IMR-90 (cell line): ENCODE data around the gene FASLG. TPM values are rescaled to one million over a fixed set of nuclear protein-coding genes. Genes with fewer than 3 reads are reported as not detected.

Experiments used
- ATAC-seq: fragments of 200-7000 bp; cut with Tn5 transposase; 2 replicates; pipeline ENCODE4 v1.9.1; 2020; ENCODE audit warnings: low read depth, mild to moderate bottlenecking, moderate library complexity
- BruUV-seq: library from RNA; stranded (reverse); fragments of 400-500 nt; replicated peaks from 2 replicates; lab custom pipeline; 2021; lab: Mats Ljungman, UMichigan
- CTCF ChIA-PET: fragments of 300-600 bp; formaldehyde crosslinking; extraction: SDS; loops from one replicate; lab custom pipeline; 2021; ENCODE audit warnings: antibody characterized with exemption; lab: Yijun Ruan, JAX
- POLR2A ChIA-PET: fragments of 300-600 bp; sonication (Branson Sonifier 250); formaldehyde crosslinking; loops from one replicate; lab custom pipeline; 2022; ENCODE audit warnings: antibody characterized with exemption; ENCODE audit not compliant: unreplicated experiment; lab: Charles Lee
- DNase-seq: peaks from one replicate; pipeline ENCODE4 v3.0.0; 2013
- H2AFZ ChIP-seq: replicated peaks from 2 replicates; pipeline ENCODE3; 2013; ENCODE audit warnings: low read length, mild to moderate bottlenecking; ENCODE audit not compliant: poor library complexity
- H2AK5ac ChIP-seq: 2 replicates; pipeline ENCODE4 v1.6.1; 2013; ENCODE audit warnings: low read depth, low read length, inconsistent platforms
- H2AK9ac ChIP-seq: replicated peaks from 2 replicates; pipeline ENCODE3; 2013; ENCODE audit warnings: mild to moderate bottlenecking, low read depth, low read length, moderate library complexity; ENCODE audit not compliant: poor library complexity
- H2BK120ac ChIP-seq: 2 replicates; pipeline ENCODE4 v1.6.1; 2013; ENCODE audit warnings: low read depth, low read length, inconsistent platforms
- H2BK15ac ChIP-seq: 3 replicates; pipeline ENCODE4 v1.6.1; 2013; ENCODE audit warnings: low read depth, low read length, inconsistent platforms
- H2BK20ac ChIP-seq: 2 replicates; pipeline ENCODE4 v1.6.1; 2013; ENCODE audit warnings: low read depth, mild to moderate bottlenecking, inconsistent platforms, low read length, moderate library complexity
- H2BK5ac ChIP-seq: 2 replicates; pipeline ENCODE4 v1.6.1; 2013; ENCODE audit warnings: mild to moderate bottlenecking, low read depth, low read length, inconsistent platforms; ENCODE audit not compliant: poor library complexity, severe bottlenecking
- H3K14ac ChIP-seq: replicated peaks from 2 replicates; pipeline ENCODE4 v1.6.1; 2013; ENCODE audit warnings: low read depth, low read length, inconsistent platforms
- H3K18ac ChIP-seq: 2 replicates; pipeline ENCODE4 v1.6.1; 2013; ENCODE audit warnings: low read depth, low read length, control low read depth
- H3K23ac ChIP-seq: 2 replicates; pipeline ENCODE4 v1.6.1; 2013; ENCODE audit warnings: low read depth, low read length, inconsistent platforms
- H3K27ac ChIP-seq: 2 replicates; pipeline ENCODE4 v1.5.1; 2013; ENCODE audit warnings: mild to moderate bottlenecking, control low read depth, low read length; ENCODE audit not compliant: insufficient read depth
- H3K27me3 ChIP-seq: 2 replicates; pipeline ENCODE4 v1.6.1; 2013; ENCODE audit warnings: low read length; ENCODE audit not compliant: control insufficient read depth, insufficient read depth
- H3K36me3 ChIP-seq: 2 replicates; pipeline ENCODE4 v1.6.1; 2013; ENCODE audit warnings: low read length, mixed read lengths; ENCODE audit not compliant: control insufficient read depth, insufficient read depth
- H3K4ac ChIP-seq: 2 replicates; pipeline ENCODE4 v1.6.1; 2013; ENCODE audit warnings: low read depth, low read length, inconsistent platforms
- H3K4me1 ChIP-seq: 2 replicates; pipeline ENCODE4 v1.6.1; 2013; ENCODE audit warnings: low read length, mixed read lengths; ENCODE audit not compliant: control insufficient read depth, insufficient read depth
- H3K4me2 ChIP-seq: 2 replicates; pipeline ENCODE4 v1.6.1; 2013; ENCODE audit warnings: low read depth, mild to moderate bottlenecking, control low read depth, low read length, moderate library complexity
- H3K4me3 ChIP-seq: 2 replicates; pipeline ENCODE4 v1.5.1; 2013; ENCODE audit warnings: low read depth, mild to moderate bottlenecking, control low read depth, low read length, moderate library complexity; ENCODE audit not compliant: insufficient read depth
- H3K56ac ChIP-seq: 2 replicates; pipeline ENCODE4 v1.6.1; 2013; ENCODE audit warnings: low read length, inconsistent platforms; ENCODE audit not compliant: insufficient read depth; ENCODE audit errors: extremely low read depth
- H3K79me1 ChIP-seq, 2 experiments: 2 replicates each; pipeline ENCODE4 v1.6.1; 2013; ENCODE audit warnings: low read length in 2 of 2, inconsistent platforms in 1 of 2, low read depth in 1 of 2
- H3K9ac ChIP-seq: 2 replicates; pipeline ENCODE4 v1.6.1; 2013; ENCODE audit warnings: low read depth, low read length, control low read depth
- H3K9me1 ChIP-seq: 2 replicates; pipeline ENCODE4 v1.6.1; 2013; ENCODE audit warnings: low read length, inconsistent platforms; ENCODE audit not compliant: insufficient read depth
- H3K9me3 ChIP-seq: 2 replicates; pipeline ENCODE4 v1.6.1; 2013; ENCODE audit warnings: low read length; ENCODE audit not compliant: control insufficient read depth, insufficient read depth
- H4K20me1 ChIP-seq: 2 replicates; pipeline ENCODE4 v1.6.1; 2013; ENCODE audit warnings: low read length, inconsistent platforms; ENCODE audit not compliant: insufficient read depth
- H4K5ac ChIP-seq: 2 replicates; pipeline ENCODE4 v1.6.1; 2013; ENCODE audit warnings: mild to moderate bottlenecking, low read depth, low read length, control low read depth
- H4K8ac ChIP-seq, 2 experiments: 2 replicates each; pipeline ENCODE4 v1.6.1; 2013; ENCODE audit warnings: low read depth in 2 of 2, low read length in 2 of 2, control low read depth in 1 of 2, inconsistent platforms in 1 of 2
- H4K91ac ChIP-seq: 2 replicates; pipeline ENCODE4 v1.6.1; 2013; ENCODE audit warnings: low read depth, low read length, inconsistent platforms; ENCODE audit not compliant: insufficient read depth
- CEBPB ChIP-seq: IDR thresholded peaks from 2 replicates; pipeline ENCODE4 v1.6.1; 2012; ENCODE audit warnings: low read depth, low read length, improper control_type of control experiment
- CHD1 ChIP-seq: IDR thresholded peaks from 2 replicates; pipeline ENCODE4 v1.6.1; 2012; ENCODE audit warnings: low read depth, low read length, improper control_type of control experiment
- FOS ChIP-seq: fragments of 150-350 bp; IDR thresholded peaks from 2 replicates; pipeline ENCODE4 v1.6.1; 2016; ENCODE audit warnings: low read depth, low read length
- MAFK ChIP-seq: IDR thresholded peaks from 2 replicates; pipeline ENCODE4 v1.6.1; 2012; ENCODE audit warnings: low read depth, low read length, improper control_type of control experiment
- MAZ ChIP-seq: IDR thresholded peaks from 2 replicates; pipeline ENCODE4 v1.6.1; 2012; ENCODE audit warnings: low read depth, mild to moderate bottlenecking, low read length, improper control_type of control experiment, moderate library complexity, borderline replicate concordance
- MXI1 ChIP-seq: IDR thresholded peaks from 2 replicates; pipeline ENCODE4 v1.6.1; 2012; ENCODE audit warnings: low read depth, mild to moderate bottlenecking, low read length, moderate library complexity, borderline replicate concordance
- NFE2L2 ChIP-seq: fragments of 150-350 bp; IDR thresholded peaks from 2 replicates; pipeline ENCODE4 v1.6.1; 2016; ENCODE audit warnings: low read depth, mild to moderate bottlenecking, low read length
- POLR2A ChIP-seq: IDR thresholded peaks from 2 replicates; pipeline ENCODE4 v1.6.1; 2012; ENCODE audit warnings: mild to moderate bottlenecking, low read depth, low read length
- RCOR1 ChIP-seq: IDR thresholded peaks from 2 replicates; pipeline ENCODE4 v1.6.1; 2012; ENCODE audit warnings: mild to moderate bottlenecking, low read length, improper control_type of control experiment; ENCODE audit not compliant: insufficient replicate concordance
- RFX5 ChIP-seq: IDR thresholded peaks from 2 replicates; pipeline ENCODE4 v1.8.0; 2012; ENCODE audit warnings: low read depth, mild to moderate bottlenecking, low read length, moderate library complexity
- WGBS, 2 experiments: methylation state at CpG; one replicate each; pipeline versions ENCODE4 v1.1.5 to v1.1.7; 2013; ENCODE audit warnings: missing lambda C conversion rate in 2 of 2; ENCODE audit not compliant: insufficient read length in 1 of 2; ENCODE audit errors: extremely low coverage in 2 of 2; 5-methylcytosine and 5-hydroxymethylcytosine counted together
- dilution Hi-C: fragments of 300-500 bp; cut with HindIII; formaldehyde crosslinking; loops from one replicate; pipeline ENCODE4 v1.14.3; 2018; ENCODE audit warnings: low sequenced_read_pairs; ENCODE audit not compliant: unreplicated experiment
- in situ Hi-C: fragments of 300-500 bp; cut with MboI; formaldehyde crosslinking; loops from 3 replicates; pipeline ENCODE4 v1.14.3; 2019; ENCODE audit warnings: low sequenced_read_pairs, inconsistent platforms, mixed read lengths
- intact Hi-C: fragments of 100-400 bp; cut with micrococcal nuclease; formaldehyde crosslinking; loops from 2 replicates; pipeline ENCODE4 v1.10.0; 2022
- polyA plus RNA-seq, 3 experiments: library from polyadenylated mRNA; depleted of rRNA; stranded (reverse); fragments of >200 nt; gene quantifications; 2 replicates each; pipeline ENCODE4 v1.2.3, GENCODE V29; 2012; ENCODE audit warnings: low replicate concordance in 1 of 3
- total RNA-seq: library from RNA; depleted of rRNA; stranded (reverse); fragments of >200 nt; gene quantifications from 2 replicates; pipeline ENCODE4 v1.2.3, GENCODE V29; 2012
- TF ChIP-seq, protein P1 (sequence below): fragments of 150-350 bp; IDR thresholded peaks from 2 replicates; pipeline ENCODE4 v1.6.1; 2016; ENCODE audit warnings: low read depth, mild to moderate bottlenecking, low read length, moderate library complexity, borderline replicate concordance
- TF ChIP-seq, protein P2 (sequence below): conservative IDR thresholded peaks from 2 replicates; pipeline ENCODE4 v1.5.1; 2012; ENCODE audit warnings: mild to moderate bottlenecking, low read depth, low read length, improper control_type of control experiment

FASLG gene
- total and polyA plus RNA-seq, 2 of the 4 experiments (the other 2 are of a cell fraction), result 0.14 to 0.18 TPM

DNA sequence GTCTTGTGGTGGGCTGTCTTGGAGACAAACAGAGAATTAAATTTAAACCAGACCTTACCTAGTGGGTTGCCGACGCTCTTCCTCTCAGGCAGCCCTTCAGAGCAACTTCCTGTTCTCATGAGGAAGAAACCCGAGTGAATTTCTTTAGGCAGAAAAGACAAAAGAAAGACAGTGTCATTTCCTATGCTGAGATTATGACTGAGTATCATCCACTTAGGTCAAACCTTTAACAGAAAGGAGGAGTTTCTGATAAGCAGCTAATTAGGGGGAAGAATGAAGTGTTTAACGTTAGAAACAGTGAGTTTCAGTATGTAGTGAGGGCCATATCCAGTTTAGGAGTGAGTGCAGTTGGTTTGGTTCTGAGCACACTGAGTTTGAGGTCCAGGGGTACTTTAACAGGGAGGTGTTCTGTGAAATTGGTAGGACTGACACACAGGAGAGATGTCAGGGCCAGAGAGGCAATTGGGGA lies 38.7 kb downstream of the FASLG start:
- Histone ChIP-seq H4K5ac (no peak overlapping the region), H3K56ac (no peak overlapping the region), H3K9ac (no peak overlapping the region), H4K20me1 (no peaks in the 10 kb centered on the region), H4K8ac (no peak overlapping the region), H3K27ac (no peak overlapping the region), H2AFZ (no peak overlapping the region), H3K4me2 (no peak overlapping the region), H3K4ac (no peak overlapping the region), H3K23ac (no peak overlapping the region), H3K79me1 (no peaks in the 10 kb centered on the region), H3K9me3 (no peaks in the 10 kb centered on the region), H2AK9ac (no peak overlapping the region), H2BK5ac (no peak overlapping the region), H3K4me3 (no peak overlapping the region), H2BK15ac (no peak overlapping the region), H3K14ac (no peak overlapping the region), H3K18ac (no peak overlapping the region), H2AK5ac (no peak overlapping the region), H3K36me3 (no peaks in the 10 kb centered on the region), H2BK120ac (no peak overlapping the region), H3K27me3 (no peaks in the 10 kb centered on the region), H3K4me1 (no peaks in the 10 kb centered on the region; the same call in 1 of the 2 replicates), H3K9me1 (no peaks in the 10 kb centered on the region), H2BK20ac (no peak overlapping the region), H4K91ac (no peak overlapping the region)
- ATAC-seq (no peak), DNase-seq (no peak)
- intact Hi-C loops (no loop called here), dilution Hi-C loops (no loop called here), in situ Hi-C loops (no loop called here)
- TF ChIP-seq CEBPB, result no peak
- no peak for TF ChIP-seq RCOR1
- TF ChIP-seq MAZ, result no peak
- TF ChIP-seq NFE2L2, result no peak
- TF ChIP-seq, protein P1, sequence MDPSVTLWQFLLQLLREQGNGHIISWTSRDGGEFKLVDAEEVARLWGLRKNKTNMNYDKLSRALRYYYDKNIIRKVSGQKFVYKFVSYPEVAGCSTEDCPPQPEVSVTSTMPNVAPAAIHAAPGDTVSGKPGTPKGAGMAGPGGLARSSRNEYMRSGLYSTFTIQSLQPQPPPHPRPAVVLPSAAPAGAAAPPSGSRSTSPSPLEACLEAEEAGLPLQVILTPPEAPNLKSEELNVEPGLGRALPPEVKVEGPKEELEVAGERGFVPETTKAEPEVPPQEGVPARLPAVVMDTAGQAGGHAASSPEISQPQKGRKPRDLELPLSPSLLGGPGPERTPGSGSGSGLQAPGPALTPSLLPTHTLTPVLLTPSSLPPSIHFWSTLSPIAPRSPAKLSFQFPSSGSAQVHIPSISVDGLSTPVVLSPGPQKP, result no peak
- no peak for TF ChIP-seq RFX5
- no peak for TF ChIP-seq MAFK
- TF ChIP-seq MXI1, result no peak
- no peak for TF ChIP-seq CHD1
- TF ChIP-seq, protein P2, sequence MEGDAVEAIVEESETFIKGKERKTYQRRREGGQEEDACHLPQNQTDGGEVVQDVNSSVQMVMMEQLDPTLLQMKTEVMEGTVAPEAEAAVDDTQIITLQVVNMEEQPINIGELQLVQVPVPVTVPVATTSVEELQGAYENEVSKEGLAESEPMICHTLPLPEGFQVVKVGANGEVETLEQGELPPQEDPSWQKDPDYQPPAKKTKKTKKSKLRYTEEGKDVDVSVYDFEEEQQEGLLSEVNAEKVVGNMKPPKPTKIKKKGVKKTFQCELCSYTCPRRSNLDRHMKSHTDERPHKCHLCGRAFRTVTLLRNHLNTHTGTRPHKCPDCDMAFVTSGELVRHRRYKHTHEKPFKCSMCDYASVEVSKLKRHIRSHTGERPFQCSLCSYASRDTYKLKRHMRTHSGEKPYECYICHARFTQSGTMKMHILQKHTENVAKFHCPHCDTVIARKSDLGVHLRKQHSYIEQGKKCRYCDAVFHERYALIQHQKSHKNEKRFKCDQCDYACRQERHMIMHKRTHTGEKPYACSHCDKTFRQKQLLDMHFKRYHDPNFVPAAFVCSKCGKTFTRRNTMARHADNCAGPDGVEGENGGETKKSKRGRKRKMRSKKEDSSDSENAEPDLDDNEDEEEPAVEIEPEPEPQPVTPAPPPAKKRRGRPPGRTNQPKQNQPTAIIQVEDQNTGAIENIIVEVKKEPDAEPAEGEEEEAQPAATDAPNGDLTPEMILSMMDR, result no peak
- no peak for TF ChIP-seq FOS
- TF ChIP-seq POLR2A, result no peak
- WGBS, 2 experiments, result 33% methylated on average over 1 of the region's 4 CpGs; no CpG with 5 or more reads in 1 of the 2 experiments
- ChIA-PET CTCF (interaction anchor here (0.6 kb wide), 1 partner anchor 9 kb away, joined by 3 read pairs; no protein-coding TSS in a partner anchor), POLR2A (no interaction called here)
- no TSS peak for BruUV-seq
